Left colon (tissue), 2 donors: ENCODE results near the gene NBPF26. TPM values are rescaled to one million over a fixed set of nuclear protein-coding genes. Genes with fewer than 3 reads are reported as not detected.
"Not testable (repeated sequence)": the region's sequence is repeated elsewhere in the genome, so short reads cannot be mapped to it uniquely, and the experiment has no call there.

Source experiments
- ATAC-seq: fragments of 200-7000 bp; cut with Tn5 transposase; one replicate; pipeline ENCODE4 v1.9.1; 2020; ENCODE audit warnings: mild to moderate bottlenecking, moderate library complexity
- DNase-seq, 2 donors: peaks; one replicate each; pipeline ENCODE4 v3.0.0-alpha.2; 2020
- intact Hi-C, 2 donors: fragments of 100-400 bp; cut with DNase I in 1 of 2; cut with micrococcal nuclease in 1 of 2; formaldehyde crosslinking; loops; one replicate each; pipeline versions ENCODE4 v1.11.2 to v1.14.0; 2022; cut with DNase I, micrococcal nuclease
- long read RNA-seq: library from polyadenylated mRNA; unstranded; transcript quantifications from one replicate; pipeline ENCODE4 v2.0.0, GENCODE V29; 2021
- total RNA-seq, 2 donors: library from RNA; stranded (reverse); fragmentation: NEBNext Ultra II Directional; extraction: Animal tissue kit (Norgen Biotek cat#: 25700); gene quantifications; one replicate each; pipeline ENCODE4 v1.2.1, GENCODE V29; 2021
- donor health status: DM: no; HTN: no; CAD: no.
- donor health status: DM: yes; HTN: yes; CAD: no.

The NBPF26 gene
- total RNA-seq = 10 to 100 TPM; 11.6 to 14.4 TPM
- long read RNA-seq, partial matches to known transcripts = 0 of 1 reads
- long read RNA-seq, other reads (novel, unspliced or antisense) = 1 of 1 reads

DNA sequence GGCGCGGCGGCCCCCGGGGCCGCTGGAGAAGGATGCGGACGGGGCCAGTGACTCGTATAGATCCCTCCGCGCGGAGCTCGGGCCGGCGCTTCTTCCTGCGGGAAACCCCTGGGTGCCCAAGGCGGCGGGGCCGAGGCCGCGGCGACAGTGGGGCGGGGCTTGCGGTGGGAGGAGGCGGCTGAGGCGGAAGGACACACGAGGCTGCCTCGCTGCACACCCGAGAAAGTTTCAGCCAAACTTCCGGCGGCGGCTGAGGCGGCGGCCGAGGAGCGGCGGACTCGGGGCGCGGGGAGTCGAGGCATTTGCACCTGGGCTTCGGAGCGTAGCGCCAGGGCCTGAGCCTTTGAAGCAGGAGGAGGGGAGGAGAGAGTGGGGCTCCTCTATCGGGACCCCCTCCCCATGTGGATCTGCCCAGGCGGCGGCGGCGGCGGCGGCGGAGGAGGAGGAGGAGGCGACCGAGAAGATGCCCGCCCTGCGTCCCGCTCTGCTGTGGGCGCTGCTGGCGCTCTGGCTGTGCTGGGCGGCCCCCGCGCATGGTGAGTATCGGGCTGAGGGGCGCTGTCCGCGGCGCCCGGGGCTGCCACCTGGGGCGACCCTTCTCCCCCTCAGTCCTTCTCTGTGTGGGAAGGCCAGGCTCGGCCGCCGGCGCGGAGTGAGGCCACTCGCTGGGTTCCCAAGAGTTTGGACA, at the start of gene NBPF26:
TSS of gene NBPF26 (plus strand) at position 231 of the 688 bp plus-strand sequence.
- DNase-seq (peak; percentile 75 to 86), ATAC-seq (peak; percentile 82)
- intact Hi-C loops = not testable (repeated sequence)

- DNase-seq, ATAC-seq, intact Hi-C loops: not testable (repeated sequence)
Measured at GRCh38 chr1:120680106-120680819, 43.5 kb upstream of the NBPF26 start.

GRCh38 chr1:120680938-120681337, 42.8 kb upstream of the NBPF26 start:
- DNase-seq, ATAC-seq, intact Hi-C loops: not testable (repeated sequence)

DNA sequence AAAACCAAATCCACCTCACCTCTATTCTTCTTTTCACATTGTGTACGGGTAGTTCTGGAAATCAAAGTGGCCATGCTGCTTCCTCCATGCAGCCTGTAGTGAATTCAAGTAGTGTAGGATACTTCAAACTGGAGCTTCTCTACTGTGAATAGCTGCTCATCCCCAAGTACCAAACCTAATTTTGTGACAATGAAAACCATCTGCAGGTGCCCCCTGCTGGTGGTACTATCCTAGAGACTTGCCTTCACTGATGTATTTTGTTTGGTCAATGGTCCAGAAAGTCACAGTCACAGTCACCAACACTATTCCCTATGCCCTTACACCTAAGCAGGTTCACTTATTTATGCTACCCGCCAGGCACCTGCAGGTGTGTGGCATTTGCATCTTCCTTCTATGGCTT, 39.3 kb upstream of the NBPF26 start:
- ATAC-seq = peak; percentile 65
- DNase-seq, intact Hi-C loops: not testable (repeated sequence)

DNA sequence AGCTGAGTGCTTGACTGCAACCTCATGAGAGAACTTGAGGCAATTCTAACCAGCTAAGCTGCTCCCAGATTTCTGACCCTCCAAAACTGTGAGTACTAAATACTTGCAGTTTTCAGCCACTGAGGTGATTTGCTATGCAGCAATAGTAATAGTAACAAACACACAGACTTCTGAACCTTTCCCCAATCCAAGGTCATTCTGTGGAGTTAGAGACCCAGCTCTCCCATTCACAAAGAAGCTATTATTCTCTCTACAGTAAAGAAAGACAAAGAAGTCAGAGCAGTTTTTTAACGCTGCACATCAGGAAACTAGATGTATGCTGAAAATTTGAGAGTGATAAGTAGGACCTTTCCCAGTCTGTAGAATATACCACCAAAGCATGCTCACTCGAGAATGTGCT, 38.1 kb upstream of the NBPF26 start:
- ATAC-seq, intact Hi-C loops, DNase-seq: not testable (repeated sequence)

DNA sequence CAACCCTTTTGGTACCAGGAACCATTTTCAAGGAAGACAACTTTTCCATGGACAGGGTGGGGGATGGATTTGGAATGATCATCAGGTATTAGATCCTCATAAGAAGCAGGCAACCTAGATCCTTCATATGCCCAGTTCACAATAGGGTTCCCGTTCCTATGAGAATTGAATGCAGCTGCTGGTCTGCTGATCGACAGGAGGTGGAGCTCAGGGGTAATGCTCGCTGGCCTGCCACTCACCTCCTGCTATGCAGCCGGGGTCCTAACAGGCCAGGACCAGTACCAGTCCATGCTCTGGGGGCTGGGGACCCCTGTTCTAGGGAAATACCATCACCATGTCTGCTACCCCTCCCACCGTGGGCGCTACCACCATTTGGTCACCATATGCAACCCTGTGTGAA, 36.5 kb upstream of the NBPF26 start:
- intact Hi-C loops, DNase-seq, ATAC-seq: not testable (repeated sequence)

GRCh38 chr1:120700807-120701562, 22.8 kb upstream of the NBPF26 start:
- intact Hi-C loops, DNase-seq: not testable (repeated sequence)
- ATAC-seq = peak; percentile 69

- ATAC-seq, intact Hi-C loops, DNase-seq: not testable (repeated sequence)
Measured at GRCh38 chr1:120723358-120723714, 409 bp upstream of the NBPF26 start.

DNA sequence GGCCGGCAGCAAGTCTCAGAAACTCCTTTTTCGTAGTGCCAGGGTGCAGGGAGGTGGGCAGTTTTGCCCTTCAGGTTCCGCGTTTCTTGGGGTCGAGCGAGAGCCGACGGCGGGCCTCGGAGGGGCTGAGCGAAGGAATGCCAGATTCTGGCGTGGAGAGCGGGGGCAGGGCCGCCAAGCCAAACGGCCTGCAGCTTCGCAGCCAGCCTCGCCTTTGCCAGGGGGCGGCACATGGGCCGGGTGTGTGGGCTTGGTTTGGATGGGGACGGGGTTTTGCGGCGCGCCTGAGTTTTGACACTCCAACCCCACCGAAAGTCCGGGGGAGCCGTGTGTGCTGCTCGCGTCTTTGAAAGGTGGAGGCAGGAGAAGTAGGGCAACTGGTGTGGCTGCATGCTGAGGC, 762 bp downstream of the NBPF26 start:
- intact Hi-C loops, ATAC-seq: not testable (repeated sequence)
- peak; percentile 4 to 19 for DNase-seq

- ATAC-seq, intact Hi-C loops, DNase-seq: not testable (repeated sequence)
Measured at GRCh38 chr1:120728811-120729210, 5.1 kb downstream of the NBPF26 start.

DNA sequence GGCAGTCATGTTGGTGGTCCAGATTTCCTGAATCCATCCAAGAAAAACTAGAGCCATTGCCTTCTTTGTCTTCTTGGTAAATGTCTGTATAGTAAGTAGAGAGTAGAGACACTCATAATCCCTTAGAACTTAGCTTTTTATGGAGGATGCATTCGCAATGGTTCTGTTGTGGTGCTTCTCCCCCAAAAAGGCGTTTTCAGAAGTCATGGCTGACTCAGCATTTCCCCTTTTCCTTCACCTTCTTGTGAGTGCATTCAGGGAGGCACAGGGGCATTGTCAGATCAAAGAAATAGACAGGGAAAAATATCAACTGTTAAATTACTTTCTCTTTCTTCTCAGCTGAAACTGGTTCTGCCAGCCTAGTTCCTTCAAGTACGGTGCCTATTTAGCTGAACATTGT, 45.3 kb downstream of the NBPF26 start:
- intact Hi-C loops, ATAC-seq: not testable (repeated sequence)
- DNase-seq = peak in 1 of 2 donors; percentile 14

GRCh38 chr1:120805452-120805851, 81.7 kb downstream of the NBPF26 start:
- DNase-seq, intact Hi-C loops, ATAC-seq: not testable (repeated sequence)

DNA sequence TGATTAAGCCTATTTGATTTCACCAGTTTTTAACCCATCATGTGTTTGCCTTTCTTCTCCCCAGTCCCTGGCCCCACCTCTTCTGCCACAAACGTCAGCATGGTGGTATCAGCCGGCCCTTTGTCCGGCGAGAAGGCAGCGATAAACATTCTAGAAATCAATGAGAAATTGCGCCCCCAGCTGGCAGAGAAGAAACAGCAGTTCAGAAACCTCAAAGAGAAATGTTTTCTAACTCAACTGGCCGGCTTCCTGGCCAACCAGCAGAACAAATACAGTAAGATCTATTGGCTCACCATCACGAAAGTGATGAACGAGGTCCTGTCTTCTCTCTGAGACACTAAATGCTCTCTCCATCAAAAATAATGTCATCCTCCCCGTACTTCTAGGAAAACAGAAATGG, 88.1 kb downstream of the NBPF26 start:
- peak; percentile 6 to 35 for DNase-seq
- ATAC-seq, intact Hi-C loops: not testable (repeated sequence)

DNA sequence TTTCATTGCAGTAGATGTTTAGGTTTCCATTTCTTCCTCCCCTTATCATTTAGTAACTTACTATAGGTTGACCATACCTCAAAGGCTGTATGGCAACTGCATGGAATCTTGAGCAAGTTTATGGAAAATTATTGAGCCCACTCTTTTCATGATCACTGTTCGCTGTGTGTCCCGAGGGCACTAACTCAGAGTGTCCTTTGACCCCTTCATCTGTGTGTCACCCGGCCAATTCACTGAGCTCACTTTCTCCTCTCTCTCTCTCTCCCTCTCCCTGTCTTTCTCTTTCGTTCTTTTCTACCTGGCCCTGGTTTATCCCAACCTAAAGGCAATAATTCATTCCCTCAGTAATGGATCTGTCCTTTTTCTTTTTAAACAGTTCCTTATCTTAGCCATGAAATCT, 101.3 kb downstream of the NBPF26 start:
- ATAC-seq, intact Hi-C loops, DNase-seq: not testable (repeated sequence)

DNA sequence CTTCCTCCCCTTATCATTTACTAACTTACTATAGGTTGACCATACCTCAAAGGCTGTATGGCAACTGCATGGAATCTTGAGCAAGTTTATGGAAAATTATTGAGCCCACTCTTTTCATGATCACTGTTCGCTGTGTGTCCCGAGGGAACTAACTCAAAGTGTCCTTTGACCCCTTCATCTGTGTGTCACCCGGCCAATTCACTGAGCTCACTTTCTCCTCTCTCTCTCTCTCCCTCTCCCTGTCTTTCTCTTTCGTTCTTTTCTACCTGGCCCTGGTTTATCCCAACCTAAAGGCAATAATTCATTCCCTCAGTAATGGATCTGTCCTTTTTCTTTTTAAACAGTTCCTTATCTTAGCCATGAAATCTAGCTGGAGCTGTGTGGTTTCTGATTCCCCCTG, 102.9 kb downstream of the NBPF26 start:
- ATAC-seq, DNase-seq, intact Hi-C loops: not testable (repeated sequence)

DNA sequence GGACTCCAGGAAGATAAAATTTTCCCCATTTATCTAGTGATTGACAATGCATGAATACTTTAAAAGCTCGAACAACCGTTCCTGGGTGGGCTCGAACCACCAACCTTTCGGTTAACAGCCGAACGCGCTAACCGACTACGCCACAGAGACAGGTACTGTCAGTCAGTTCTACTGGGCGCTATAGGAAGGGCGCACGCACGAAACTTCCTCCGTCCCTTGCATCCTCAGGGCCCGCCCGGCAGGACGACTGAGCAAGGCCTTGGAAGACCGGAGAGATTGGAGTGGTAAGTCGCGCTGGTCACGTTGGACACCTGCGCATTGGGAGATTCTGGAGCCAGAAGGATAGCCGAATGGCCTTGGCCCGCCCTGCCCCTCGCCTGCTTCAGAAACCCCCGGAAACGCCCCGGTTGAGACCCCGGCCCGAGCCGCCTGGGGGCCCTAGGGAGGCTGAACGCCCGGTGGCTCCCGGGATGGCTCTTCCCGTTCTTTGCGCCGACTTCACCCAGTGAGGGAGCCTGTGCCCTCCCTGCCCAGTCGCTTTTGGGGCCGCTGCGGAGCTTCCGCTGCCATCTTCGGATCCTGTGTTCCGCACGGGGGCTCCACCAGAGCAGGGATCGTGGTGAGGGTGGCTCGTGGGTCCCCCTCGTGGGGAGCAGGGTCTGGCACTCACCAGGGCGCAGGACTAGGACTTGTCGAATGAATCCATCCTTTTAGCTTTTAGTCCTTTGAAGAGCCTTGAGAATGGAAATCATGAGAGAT, 120.6 kb downstream of the NBPF26 start:
- intact Hi-C loops = not testable (repeated sequence)

DNA sequence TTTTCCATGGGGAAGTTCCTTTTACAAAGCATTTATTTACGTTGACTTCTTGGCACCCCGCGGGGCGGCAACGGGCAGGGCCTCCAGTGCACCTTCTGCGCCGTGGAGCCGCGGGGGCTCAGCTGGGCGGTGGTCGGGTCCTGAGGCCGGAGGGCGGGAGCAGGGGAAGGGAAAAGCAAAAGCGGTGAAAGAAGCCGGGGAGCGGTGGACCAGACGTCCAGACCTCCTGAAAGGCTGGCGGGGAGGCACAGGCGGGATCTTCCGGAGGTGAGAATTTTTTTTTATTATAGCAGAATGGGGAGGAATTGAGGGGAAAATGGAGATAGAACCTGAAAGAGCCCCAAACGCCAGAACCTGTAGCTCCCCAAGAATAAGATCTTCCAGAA, 121.2 kb downstream of the NBPF26 start:
- not testable (repeated sequence) for DNase-seq

More for the DNA sequence above, 120.6 kb downstream of the NBPF26 start:
- ATAC-seq = not testable (repeated sequence)
- DNase-seq = peak; percentile 61 to 73

More for the DNA sequence above, 121.2 kb downstream of the NBPF26 start:
- ATAC-seq, intact Hi-C loops: not testable (repeated sequence)
